GM21528 (cell line): ENCODE results near the gene ROR1.
A peak's percentile ranks its signal among the peaks of the same experiment; 100 is the strongest.
"Not testable (repeated sequence)": the region's sequence is repeated elsewhere in the genome, so short reads cannot be mapped to it uniquely, and the experiment has no call there.

Experiments used
- ATAC-seq: cut with Tn5 transposase; IDR thresholded peaks from one replicate; pipeline ENCODE4 v1.9.1; 2021; ENCODE audit warnings: mild to moderate bottlenecking, moderate library complexity; ENCODE audit not compliant: unreplicated experiment, low FRiP score

ROR1 gene

GRCh38 chr1:64186898-64187280, 413.1 kb downstream of the ROR1 start:
- ATAC-seq, result no peak

DNA sequence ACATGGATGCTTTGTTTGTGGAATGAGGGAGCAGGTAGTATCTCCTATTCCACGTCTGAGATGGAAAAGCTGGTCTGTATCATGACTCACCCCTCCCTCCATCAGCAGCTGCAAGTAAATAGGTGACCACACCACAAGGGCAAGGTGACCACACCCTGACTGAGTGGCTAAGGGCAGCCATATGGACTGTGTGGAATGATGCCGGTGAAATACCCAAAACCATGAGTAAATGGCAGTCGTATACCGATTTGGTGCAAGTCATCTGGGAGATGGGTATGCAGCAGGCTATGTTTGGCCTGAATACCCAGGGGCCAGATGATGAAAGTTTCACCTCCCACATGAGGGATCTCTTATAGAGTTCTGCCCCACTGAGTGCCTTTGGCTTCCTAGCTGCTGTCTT, 413.8 kb downstream of the ROR1 start:
- ATAC-seq, result no peak

DNA sequence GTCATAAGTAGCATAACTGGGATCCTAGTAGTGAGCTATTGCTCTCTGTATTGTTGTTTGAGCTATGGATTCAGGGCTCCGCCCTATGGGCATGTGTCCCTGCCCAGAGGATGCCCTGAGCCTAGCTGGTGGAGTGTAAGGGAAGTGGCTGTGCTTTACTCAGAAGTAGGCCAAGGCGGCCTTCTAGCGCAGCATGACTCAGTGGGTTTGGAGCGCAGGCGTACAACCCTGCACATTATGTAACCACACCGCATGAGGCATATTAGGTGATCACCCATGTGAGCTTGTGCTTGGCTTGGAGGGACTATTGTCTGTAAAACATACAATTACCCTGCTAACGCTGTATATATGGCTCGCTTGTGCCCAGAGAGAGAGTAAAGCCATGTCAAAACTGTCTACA, 418.5 kb downstream of the ROR1 start:
- ATAC-seq, result no peak

DNA sequence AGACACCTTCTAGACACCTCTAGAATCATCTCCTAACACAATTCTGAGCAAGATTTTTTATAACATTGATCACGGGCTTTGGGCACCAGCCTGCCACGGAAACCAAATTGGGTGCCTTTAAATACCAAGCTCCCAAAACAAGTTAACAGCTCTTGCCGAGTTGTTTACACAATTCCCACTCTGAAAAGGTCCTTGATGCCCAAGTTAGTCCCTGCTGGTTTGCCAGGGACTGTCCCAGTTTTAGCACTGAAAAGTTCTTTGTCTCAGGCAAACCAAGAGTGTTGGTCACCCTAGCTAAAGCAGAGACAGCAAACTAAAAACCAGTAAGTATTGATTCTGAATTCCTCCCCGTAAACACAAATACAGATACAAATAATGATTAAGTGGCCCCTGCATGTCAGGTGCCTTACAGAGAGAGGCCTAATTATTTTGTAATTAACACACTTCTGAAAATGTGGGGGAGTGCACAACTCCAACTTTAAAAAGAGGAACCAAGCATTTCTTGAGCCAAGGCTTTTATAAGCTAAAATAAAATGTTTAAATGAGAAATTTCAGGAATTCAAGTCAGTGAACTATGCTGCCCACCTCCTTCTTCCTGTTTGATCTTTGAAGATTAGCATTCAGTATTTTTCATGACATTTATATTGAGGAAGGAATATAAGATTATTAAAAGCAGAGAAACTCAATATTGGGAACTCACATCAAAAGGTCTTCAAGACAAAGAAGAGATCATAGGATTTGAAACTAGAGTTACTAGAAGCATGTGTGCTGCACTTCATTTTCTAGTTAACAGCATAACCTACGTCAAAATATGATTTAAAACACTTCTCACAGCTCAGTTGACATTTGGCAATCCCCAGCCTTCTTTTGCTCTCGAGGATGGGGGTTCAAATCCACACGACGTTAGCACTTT, 420.6 kb downstream of the ROR1 start:
- ATAC-seq, result no peak

GRCh38 chr1:64195081-64195395, 421.2 kb downstream of the ROR1 start:
- no peak for ATAC-seq

DNA sequence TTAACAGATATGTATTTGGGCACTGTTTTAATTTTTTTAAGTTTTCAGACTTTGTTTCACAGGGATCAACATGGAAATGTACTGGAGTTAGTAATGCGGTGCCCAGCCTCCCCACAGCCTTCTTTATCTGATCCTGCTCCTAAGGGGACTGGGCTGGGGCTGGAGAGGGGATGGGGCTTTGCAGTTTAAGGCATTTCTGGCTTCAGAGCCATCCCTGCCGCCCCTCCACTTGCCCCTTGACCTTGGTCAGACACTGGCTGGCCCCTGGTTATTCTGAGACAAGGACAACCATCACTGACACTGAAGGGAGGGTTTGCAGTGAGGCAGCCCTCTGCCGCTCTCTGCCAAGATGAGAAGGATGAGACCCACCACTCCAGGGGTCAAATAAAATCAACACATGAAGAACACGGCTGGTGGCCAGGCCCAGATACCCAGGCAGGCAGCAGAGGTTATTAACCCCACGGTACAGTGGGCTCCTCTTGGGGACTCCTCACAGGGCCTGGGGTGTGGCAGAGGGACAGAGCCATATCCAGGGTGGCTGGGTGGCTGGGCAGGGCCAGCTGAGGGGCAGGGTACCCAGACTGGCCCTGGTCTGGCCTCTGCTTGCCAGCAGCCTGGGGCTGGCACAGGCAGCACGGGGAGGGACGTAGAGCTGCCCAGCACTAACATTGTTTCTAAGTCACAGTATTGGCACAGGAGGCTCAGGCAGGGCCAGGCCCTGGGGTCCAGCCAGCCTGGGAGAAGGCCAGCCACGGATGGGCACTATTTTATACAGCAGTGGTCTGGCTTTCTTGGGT, 422.5 kb downstream of the ROR1 start:
- ATAC-seq, result no peak

GRCh38 chr1:64197076-64197475, 423.3 kb downstream of the ROR1 start:
- no peak for ATAC-seq

DNA sequence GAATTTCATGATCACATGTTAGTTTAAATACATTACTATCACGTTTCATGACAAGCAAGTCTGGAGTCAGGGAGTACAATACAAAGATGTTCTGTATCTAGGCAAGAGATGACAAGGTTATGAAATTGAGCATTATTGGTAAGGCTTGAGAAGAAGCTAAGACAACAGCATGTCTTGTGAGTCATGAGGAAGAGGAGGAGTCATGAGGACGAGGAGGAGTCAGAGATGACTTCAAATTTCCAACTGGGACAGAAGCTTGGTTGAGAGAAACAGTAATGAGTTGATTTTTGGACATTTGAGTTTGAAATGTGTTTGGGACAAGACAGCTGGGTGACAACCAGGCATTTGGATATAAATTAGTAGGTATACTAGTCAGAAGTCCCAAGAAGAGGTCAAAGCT, 425.3 kb downstream of the ROR1 start:
- ATAC-seq, result no peak

GRCh38 chr1:64200064-64200463, 426.2 kb downstream of the ROR1 start:
- ATAC-seq, result no peak

DNA sequence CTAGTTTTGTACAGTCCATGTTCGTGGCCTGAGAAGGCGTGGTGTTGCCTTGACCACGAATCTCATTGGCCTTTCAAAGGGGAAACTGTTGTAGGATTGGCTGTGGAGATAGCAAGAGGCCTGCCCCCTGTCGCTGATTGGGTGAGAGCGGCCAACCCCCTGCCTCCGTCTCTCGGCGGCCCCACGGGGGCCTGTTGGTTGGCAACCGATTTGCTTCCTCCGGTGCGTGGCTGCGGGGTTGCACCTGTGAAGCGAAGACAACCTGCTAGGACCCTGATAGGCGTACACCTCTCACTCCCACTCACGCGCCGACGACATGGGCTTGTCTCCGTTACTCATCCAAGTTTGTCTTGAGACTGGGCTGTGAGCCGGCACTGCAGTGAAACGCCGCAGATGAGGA, 429.6 kb downstream of the ROR1 start, which contains the start of gene UBE2U:
Gene UBE2U (plus strand): TSS at position 204 of the 400 bp plus-strand sequence. CDS start 428 bp downstream, outside the sequence.
- no peak for ATAC-seq

DNA sequence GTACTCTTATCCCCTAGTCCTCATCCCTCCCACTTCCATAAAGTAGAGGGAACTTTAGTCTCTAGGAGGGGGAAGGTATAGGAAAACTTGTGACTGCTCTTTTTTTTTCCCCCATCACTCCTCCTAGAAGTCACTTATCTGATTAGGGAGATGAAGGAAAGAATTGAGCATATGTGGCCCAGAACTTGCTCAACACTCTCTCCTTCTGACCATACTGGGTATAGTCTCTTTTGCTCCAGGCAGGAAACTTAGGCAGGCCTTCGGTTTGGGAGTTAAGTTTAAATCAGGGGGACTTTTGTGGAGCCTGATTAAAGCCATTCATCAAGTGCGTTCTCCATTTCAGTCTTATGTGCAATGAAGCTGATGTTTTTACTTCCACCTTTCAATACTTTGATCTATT, 435.4 kb downstream of the ROR1 start:
- no peak for ATAC-seq

DNA sequence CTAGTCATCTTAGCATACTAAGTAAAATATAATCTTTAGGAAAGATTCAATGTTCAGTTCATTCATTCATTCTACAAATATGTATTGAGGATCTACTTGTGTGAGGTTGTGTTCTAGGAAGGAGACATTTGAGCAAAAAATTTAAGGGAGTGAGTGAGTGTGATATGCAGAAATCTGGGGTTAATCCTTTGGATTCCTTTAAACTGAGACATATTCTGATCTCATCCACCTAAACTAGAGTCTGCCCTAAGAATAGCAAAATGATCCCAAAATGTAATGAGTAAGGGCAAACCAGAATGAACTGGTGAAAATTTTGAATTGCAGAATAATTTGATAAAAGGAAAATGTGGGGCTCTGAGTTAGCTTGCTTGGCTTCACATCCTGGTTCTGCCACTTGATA, 438.2 kb downstream of the ROR1 start:
- no peak for ATAC-seq

GRCh38 chr1:64215576-64215975, 441.8 kb downstream of the ROR1 start:
- no peak for ATAC-seq

DNA sequence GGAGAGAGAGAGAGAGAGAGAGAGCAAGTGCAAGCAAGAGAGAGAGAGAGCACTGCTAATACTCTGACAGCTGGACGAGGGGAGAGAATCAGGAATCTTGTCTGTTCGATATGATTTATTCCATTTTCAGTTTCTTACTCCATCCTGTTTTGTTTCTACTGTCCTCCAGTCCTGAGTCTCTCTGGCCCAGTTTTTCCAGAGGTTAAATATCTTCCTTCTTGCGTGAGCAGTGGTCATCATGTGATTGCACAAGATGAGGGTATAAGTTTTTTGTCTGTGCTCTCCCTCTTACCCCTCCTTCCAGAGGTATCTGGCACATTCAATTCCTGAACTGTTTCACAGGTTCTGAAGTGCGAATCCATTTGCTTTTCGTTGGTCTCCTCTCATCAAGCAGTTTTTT, 446.4 kb downstream of the ROR1 start:
- ATAC-seq, result no peak

- peak; percentile 54 for ATAC-seq
These were observed 449.7 kb downstream of the ROR1 start for GRCh38 chr1:64223329-64224151.

- not testable (repeated sequence) for ATAC-seq
These were observed 450.4 kb downstream of the ROR1 start for GRCh38 chr1:64224236-64224635.

- no peak for ATAC-seq
These were observed 454.5 kb downstream of the ROR1 start for GRCh38 chr1:64228167-64228957.

- no peak for ATAC-seq
These were observed 455.5 kb downstream of the ROR1 start for GRCh38 chr1:64229307-64229706.
